OCI-LY7 (cell line): Measurements from ENCODE around the gene CD1B.

Experiments
- EZH2phosphoT487 ChIP-seq: fragments of 200-600 bp; sonication (generic); IDR thresholded peaks from 2 replicates; pipeline ENCODE4 v1.6.1; 2018; ENCODE audit warnings: low read depth, borderline replicate concordance, mild to moderate bottlenecking, mixed run types, antibody characterized with exemption, low read length, moderate library complexity, mixed read lengths
- TF ChIP-seq, protein P1 (sequence below): fragments of 200-600 bp; sonication (generic); conservative IDR thresholded peaks from 2 replicates; pipeline ENCODE4 v1.5.1; 2014; ENCODE audit warnings: mild to moderate bottlenecking, antibody characterized with exemption, low read length, moderate library complexity, mixed read lengths

DNA sequence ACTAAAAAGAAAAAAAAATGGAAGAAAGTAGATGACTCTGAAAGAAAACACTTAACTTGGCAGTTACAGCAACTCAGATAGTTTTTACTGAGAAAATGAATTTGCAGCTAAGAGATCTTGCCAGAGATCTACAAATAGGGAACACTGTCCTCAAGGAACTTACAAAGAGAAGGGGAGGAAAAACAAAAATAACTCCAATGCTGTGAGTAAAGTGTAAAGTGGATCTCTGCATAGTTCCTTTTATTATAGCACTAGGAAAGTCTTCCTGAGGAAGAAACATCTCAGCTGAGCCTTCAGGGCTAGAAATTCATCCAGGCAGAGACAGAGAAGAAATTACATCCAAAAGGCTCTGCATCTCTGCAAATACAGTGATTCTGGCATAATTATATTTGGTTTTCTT, 3.9 kb downstream of the CD1B start:
- TF ChIP-seq, protein P1, sequence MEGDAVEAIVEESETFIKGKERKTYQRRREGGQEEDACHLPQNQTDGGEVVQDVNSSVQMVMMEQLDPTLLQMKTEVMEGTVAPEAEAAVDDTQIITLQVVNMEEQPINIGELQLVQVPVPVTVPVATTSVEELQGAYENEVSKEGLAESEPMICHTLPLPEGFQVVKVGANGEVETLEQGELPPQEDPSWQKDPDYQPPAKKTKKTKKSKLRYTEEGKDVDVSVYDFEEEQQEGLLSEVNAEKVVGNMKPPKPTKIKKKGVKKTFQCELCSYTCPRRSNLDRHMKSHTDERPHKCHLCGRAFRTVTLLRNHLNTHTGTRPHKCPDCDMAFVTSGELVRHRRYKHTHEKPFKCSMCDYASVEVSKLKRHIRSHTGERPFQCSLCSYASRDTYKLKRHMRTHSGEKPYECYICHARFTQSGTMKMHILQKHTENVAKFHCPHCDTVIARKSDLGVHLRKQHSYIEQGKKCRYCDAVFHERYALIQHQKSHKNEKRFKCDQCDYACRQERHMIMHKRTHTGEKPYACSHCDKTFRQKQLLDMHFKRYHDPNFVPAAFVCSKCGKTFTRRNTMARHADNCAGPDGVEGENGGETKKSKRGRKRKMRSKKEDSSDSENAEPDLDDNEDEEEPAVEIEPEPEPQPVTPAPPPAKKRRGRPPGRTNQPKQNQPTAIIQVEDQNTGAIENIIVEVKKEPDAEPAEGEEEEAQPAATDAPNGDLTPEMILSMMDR, result no peak
- no peak for TF ChIP-seq EZH2phosphoT487
